GM12878 (cell line): Measurements from ENCODE around the gene FOXK1. TPM values are rescaled to one million over a fixed set of nuclear protein-coding genes. Genes with fewer than 3 reads are reported as not detected.

Experiments used
- ATAC-seq: fragments of 200-7000 bp; cut with Tn5 transposase; 3 replicates; pipeline ENCODE4 v1.9.1; 2020; ENCODE audit warnings: mild to moderate bottlenecking, moderate library complexity
- BruUV-seq: library from RNA; stranded (reverse); fragments of 400-500 nt; replicated peaks from 2 replicates; lab custom pipeline; 2021; lab: Mats Ljungman, UMichigan
- CTCF ChIA-PET: fragments of 300-600 bp; sonication (Branson Sonifier 250); formaldehyde crosslinking; extraction: SDS; loops from one replicate; lab custom pipeline; 2021; ENCODE audit warnings: inconsistent platforms; lab: Yijun Ruan, JAX
- POLR2A ChIA-PET: fragments of 350-600 bp; formaldehyde crosslinking; extraction: SDS; loops from one replicate; lab custom pipeline; 2021; ENCODE audit warnings: inconsistent platforms; lab: Charles Lee
- RAD21 ChIA-PET: fragments of 300-600 bp; sonication (Branson Sonifier 250); formaldehyde crosslinking; loops from one replicate; lab custom pipeline; 2023; ENCODE audit warnings: antibody characterized with exemption; ENCODE audit not compliant: unreplicated experiment; lab: Charles Lee
- SMC1A ChIA-PET: fragments of 300-600 bp; sonication (Branson Sonifier 250); formaldehyde crosslinking; loops from one replicate; lab custom pipeline; 2023; ENCODE audit not compliant: unreplicated experiment, uncharacterized antibody; lab: Charles Lee
- DNase-seq: peaks from one replicate; pipeline ENCODE4 v3.0.0-alpha.2; 2011; ENCODE audit warnings: low read depth, low spot score
- FAIRE-seq: peaks from 3 replicates; lab custom pipeline; 2011; peaks lifted over from hg19 to GRCh38; lab: Jason Lieb, UNC
- H2AFZ ChIP-seq: 2 replicates; pipeline ENCODE4 v1.6.0; 2011; ENCODE audit warnings: low read depth, low read length, control low read depth; ENCODE audit not compliant: control insufficient read depth
- H3K27ac ChIP-seq: 2 replicates; pipeline ENCODE4 v1.5.1; 2011; ENCODE audit warnings: control low read depth; ENCODE audit not compliant: control insufficient read depth, insufficient read depth
- H3K27me3 ChIP-seq, 2 experiments: replicated peaks in 1 of 2; 2 replicates each; pipeline versions ENCODE4 v1.6.0 to v1.6.1; 2011; ENCODE audit warnings: low read length in 1 of 2; ENCODE audit not compliant: control insufficient read depth in 2 of 2, insufficient read depth in 2 of 2
- H3K36me3 ChIP-seq, 2 experiments: 2 replicates each; pipeline ENCODE4 v1.5.1; 2011; ENCODE audit warnings: low read length in 1 of 2; ENCODE audit not compliant: control insufficient read depth in 2 of 2, insufficient read depth in 2 of 2
- H3K4me1 ChIP-seq: 2 replicates; pipeline ENCODE4 v1.6.1; 2011; ENCODE audit warnings: mild to moderate bottlenecking, low read length, moderate library complexity, mixed read lengths; ENCODE audit not compliant: control insufficient read depth, insufficient read depth
- H3K4me2 ChIP-seq: 2 replicates; pipeline ENCODE4 v1.6.0; 2011; ENCODE audit warnings: control low read depth; ENCODE audit not compliant: control insufficient read depth, insufficient read depth
- H3K4me3 ChIP-seq: fragments of 200-600 bp; sonication (generic); 2 replicates; pipeline ENCODE4 v1.5.1; 2016
- H3K79me2 ChIP-seq: 2 replicates; pipeline ENCODE4 v1.6.0; 2011; ENCODE audit warnings: low read length; ENCODE audit not compliant: control insufficient read depth, insufficient read depth
- H3K9ac ChIP-seq: 2 replicates; pipeline ENCODE4 v1.8.0; 2011; ENCODE audit warnings: low read length, control low read depth, mixed read lengths; ENCODE audit not compliant: control insufficient read depth, insufficient read depth
- H3K9me3 ChIP-seq: replicated peaks from 3 replicates; pipeline ENCODE4 v1.5.1; 2011; ENCODE audit warnings: mild to moderate bottlenecking, low read length; ENCODE audit not compliant: control insufficient read depth, insufficient read depth
- H4K20me1 ChIP-seq: 2 replicates; pipeline ENCODE4 v1.6.0; 2011; ENCODE audit not compliant: control insufficient read depth, insufficient read depth
- BCLAF1 ChIP-seq: fragments of 450-650 bp; IDR thresholded peaks from 2 replicates; pipeline ENCODE4 v1.6.1; 2017; ENCODE audit warnings: antibody characterized with exemption, mild to moderate bottlenecking, moderate library complexity
- BRCA1 ChIP-seq: IDR thresholded peaks from 2 replicates; pipeline ENCODE4 v1.6.1; 2011; ENCODE audit warnings: low read depth, low read length, improper control_type of control experiment
- CREM ChIP-seq: IDR thresholded peaks from 2 replicates; pipeline ENCODE4 v1.6.1; 2014; ENCODE audit warnings: antibody characterized with exemption, low read depth
- MYC ChIP-seq: IDR thresholded peaks from 2 replicates; pipeline ENCODE4 v1.6.1; 2011; ENCODE audit warnings: mild to moderate bottlenecking, low read length, moderate library complexity, inconsistent platforms; ENCODE audit not compliant: insufficient read depth, insufficient replicate concordance, insufficient read length, severe bottlenecking
- PML ChIP-seq: IDR thresholded peaks from 2 replicates; pipeline ENCODE4 v1.6.1; 2012; ENCODE audit warnings: low read length, inconsistent platforms
- PRDM15 ChIP-seq: fragments of 450-650 bp; formaldehyde crosslinking; IDR thresholded peaks from 2 replicates; pipeline ENCODE4 v1.4.0; 2020; ENCODE audit warnings: mild to moderate bottlenecking, moderate library complexity
- SPI1 ChIP-seq: IDR thresholded peaks from 2 replicates; pipeline ENCODE4 v1.6.1; 2011; ENCODE audit warnings: low read depth, mild to moderate bottlenecking, low read length, moderate library complexity, borderline replicate concordance; ENCODE audit not compliant: insufficient read depth
- SUPT20H ChIP-seq: IDR thresholded peaks from 2 replicates; pipeline ENCODE4 v1.6.1; 2011; ENCODE audit warnings: low read depth, mild to moderate bottlenecking, low read length, moderate library complexity, borderline replicate concordance; ENCODE audit not compliant: control insufficient read depth
- TCF3 ChIP-seq: IDR thresholded peaks from 2 replicates; pipeline ENCODE4 v1.6.1; 2012; ENCODE audit warnings: low read depth, mild to moderate bottlenecking, low read length, borderline replicate concordance; ENCODE audit not compliant: insufficient read depth
- ZBTB40 ChIP-seq: fragments of 450-650 bp; IDR thresholded peaks from 2 replicates; pipeline ENCODE4 v1.6.1; 2016; ENCODE audit warnings: mild to moderate bottlenecking, moderate library complexity, borderline replicate concordance
- ZNF207 ChIP-seq: fragments of 450-650 bp; IDR thresholded peaks from 2 replicates; pipeline ENCODE4 v1.6.1; 2014; ENCODE audit warnings: antibody characterized with exemption, mild to moderate bottlenecking, borderline replicate concordance
- WGBS: methylation state at CpG from one replicate; pipeline ENCODE4 v1.1.6; 2016; ENCODE audit warnings: low lambda C conversion rate; ENCODE audit not compliant: insufficient replicate concordance, insufficient coverage; ENCODE audit errors: missing lambda C conversion rate; 5-methylcytosine and 5-hydroxymethylcytosine counted together
- in situ Hi-C: fragments of 300-500 bp; cut with MboI; formaldehyde crosslinking; loops from 9 replicates; pipeline ENCODE4 v1.14.3; 2018; ENCODE audit warnings: mixed read lengths
- intact Hi-C: fragments of 100-400 bp; cut with micrococcal nuclease; formaldehyde crosslinking; loops from one replicate; pipeline ENCODE4 v1.14.2; 2022; ENCODE audit not compliant: unreplicated experiment
- polyA plus RNA-seq, 11 experiments: library from polyadenylated mRNA; depleted of rRNA in 4 of 11; unstranded in 6 of 11; stranded (reverse) in 5 of 11; fragments of >200 nt; fragmentation: Nextera tagmentation in 4 of 11; fragmentation: Illumina TruSeq in 1 of 11; extraction: Ambion mirVana in 4 of 11; extraction: Trizol in 1 of 11; gene quantifications; 1 replicate in 1 of 11; 2 replicates in 10 of 11; pipeline versions ENCODE4 v1.2.1 to v1.2.3, GENCODE V29; 2011 to 2016; ENCODE audit warnings: inconsistent platforms in 2 of 11, missing spikeins in 2 of 11, low read depth in 1 of 11
- total RNA-seq, 4 experiments: library from RNA; depleted of rRNA in 3 of 4; stranded (reverse); fragments of >200 nt in 3 of 4; fragmentation: Illumina TruSeq in 1 of 4; extraction: Trizol in 1 of 4; gene quantifications; 2 replicates each; pipeline versions ENCODE4 v1.2.1 to v1.2.3, GENCODE V29; 2013 to 2021

FOXK1 gene
- total and polyA plus RNA-seq, 10 of the 15 experiments (the other 5 are each of a cell fraction or from before 2014, with no cell fraction given), result 0.24 to 31.8 (median 4.5) TPM

GRCh38 chr7:4809666-4810065 is 127.6 kb downstream of the FOXK1 start (continued):
- TF ChIP-seq ZBTB40, result no peak
- TF ChIP-seq PRDM15 (CRISPR knock-in tag), result no peak

GRCh38 chr7:4814433-4814832 is 132.3 kb downstream of the FOXK1 start:
- no peaks in the 10 kb centered on the region for H3K36me3 ChIP-seq
- BruUV-seq, result no TSS peak
- SMC1A ChIA-PET, result no interaction called here
- POLR2A ChIA-PET, result no interaction called here
- H2AFZ ChIP-seq, result no peak overlapping the region
- H3K4me2 ChIP-seq, result no peak overlapping the region
- H3K79me2 ChIP-seq, result no peaks in the 10 kb centered on the region
- 34% methylated on average over 11 of the region's 14 CpGs for WGBS
- in situ Hi-C loops, result no loop called here
- no peak overlapping the region for H3K4me3 ChIP-seq
- no peak for DNase-seq
- no peak overlapping the region for H3K27ac ChIP-seq
- H3K9ac ChIP-seq, result no peak overlapping the region
- H4K20me1 ChIP-seq, result no peaks in the 10 kb centered on the region
- H3K4me1 ChIP-seq, result no peaks in the 10 kb centered on the region
- peak; percentile 38; the same call in 1 of the 3 replicates for ATAC-seq
- no peak for FAIRE-seq
- no peaks in the 10 kb centered on the region for H3K27me3 ChIP-seq
- intact Hi-C loops, result no loop called here
- RAD21 ChIA-PET, result no interaction called here
- CTCF ChIA-PET, result no interaction called here
- H3K9me3 ChIP-seq, result no peaks in the 10 kb centered on the region; the same call in 2 of the 3 replicates
- TF ChIP-seq ZNF207 (no peak), BCLAF1 (no peak), SPI1 (no peak), CREM (no peak), TCF3 (no peak), PML (no peak), SUPT20H (no peak), MYC (no peak), BRCA1 (no peak)
